ENCODE results near the gene TMEM181. TPM values are rescaled to one million over a fixed set of nuclear protein-coding genes. Genes with fewer than 3 reads are reported as not detected.
A peak's percentile ranks its signal among the peaks of the same experiment; 100 is the strongest.

TMEM181 gene
- total and polyA plus RNA-seq, 2 of the 13 experiments (the other 11 are each of a cell fraction or from before 2014, with no cell fraction given), result 59.1 to 108 TPM

DNA sequence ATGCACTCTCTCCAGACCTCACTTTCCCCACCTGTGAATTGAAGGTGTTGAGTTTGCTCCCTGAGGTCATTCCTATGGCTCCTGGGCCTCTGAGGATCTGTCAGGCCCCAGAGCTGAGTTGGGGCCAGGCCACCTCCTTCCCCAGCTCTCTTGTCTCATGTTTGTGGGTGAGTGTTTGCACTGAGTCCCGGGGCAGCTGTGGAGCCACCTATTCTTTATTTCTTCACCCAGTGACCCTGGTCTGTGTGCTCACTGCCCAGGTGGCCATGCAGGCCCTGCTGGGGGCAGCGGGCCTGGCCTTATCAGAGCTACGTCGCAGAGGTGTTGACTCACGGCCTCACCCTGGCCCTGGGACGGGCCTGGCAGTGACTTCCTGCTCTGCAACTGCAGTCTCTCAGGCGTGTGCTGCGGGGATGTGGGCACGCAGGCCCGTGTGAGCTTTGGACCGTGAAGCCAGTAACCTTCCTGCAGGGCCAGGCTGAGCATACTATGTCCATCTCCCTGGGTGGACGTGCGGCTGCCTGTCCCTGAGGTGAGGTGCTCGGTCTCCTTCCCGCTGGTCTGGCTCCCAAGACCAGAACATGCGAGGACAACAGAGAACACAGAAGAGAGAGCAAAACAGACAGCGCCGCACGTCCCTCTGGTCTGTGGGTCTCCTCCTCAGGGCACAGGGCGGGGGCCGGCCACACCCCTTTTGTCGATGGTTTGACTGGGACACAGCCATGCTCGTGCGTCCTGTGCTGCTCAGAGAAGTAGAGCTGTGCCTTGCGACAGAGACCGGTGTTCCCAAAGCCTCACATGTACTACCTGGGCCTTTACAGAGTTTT, 12.1 kb downstream of the TMEM181 start (continued):
- TF ChIP-seq, protein P1, sequence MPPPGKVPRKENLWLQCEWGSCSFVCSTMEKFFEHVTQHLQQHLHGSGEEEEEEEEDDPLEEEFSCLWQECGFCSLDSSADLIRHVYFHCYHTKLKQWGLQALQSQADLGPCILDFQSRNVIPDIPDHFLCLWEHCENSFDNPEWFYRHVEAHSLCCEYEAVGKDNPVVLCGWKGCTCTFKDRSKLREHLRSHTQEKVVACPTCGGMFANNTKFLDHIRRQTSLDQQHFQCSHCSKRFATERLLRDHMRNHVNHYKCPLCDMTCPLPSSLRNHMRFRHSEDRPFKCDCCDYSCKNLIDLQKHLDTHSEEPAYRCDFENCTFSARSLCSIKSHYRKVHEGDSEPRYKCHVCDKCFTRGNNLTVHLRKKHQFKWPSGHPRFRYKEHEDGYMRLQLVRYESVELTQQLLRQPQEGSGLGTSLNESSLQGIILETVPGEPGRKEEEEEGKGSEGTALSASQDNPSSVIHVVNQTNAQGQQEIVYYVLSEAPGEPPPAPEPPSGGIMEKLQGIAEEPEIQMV (CRISPR knock-in tag; IDR thresholded peaks at IDR 0.05; ENCODE audit: low read depth), result peak; percentile 98
- TF ChIP-seq, protein P2, sequence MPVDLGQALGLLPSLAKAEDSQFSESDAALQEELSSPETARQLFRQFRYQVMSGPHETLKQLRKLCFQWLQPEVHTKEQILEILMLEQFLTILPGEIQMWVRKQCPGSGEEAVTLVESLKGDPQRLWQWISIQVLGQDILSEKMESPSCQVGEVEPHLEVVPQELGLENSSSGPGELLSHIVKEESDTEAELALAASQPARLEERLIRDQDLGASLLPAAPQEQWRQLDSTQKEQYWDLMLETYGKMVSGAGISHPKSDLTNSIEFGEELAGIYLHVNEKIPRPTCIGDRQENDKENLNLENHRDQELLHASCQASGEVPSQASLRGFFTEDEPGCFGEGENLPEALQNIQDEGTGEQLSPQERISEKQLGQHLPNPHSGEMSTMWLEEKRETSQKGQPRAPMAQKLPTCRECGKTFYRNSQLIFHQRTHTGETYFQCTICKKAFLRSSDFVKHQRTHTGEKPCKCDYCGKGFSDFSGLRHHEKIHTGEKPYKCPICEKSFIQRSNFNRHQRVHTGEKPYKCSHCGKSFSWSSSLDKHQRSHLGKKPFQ (CRISPR knock-in tag; IDR thresholded peaks at IDR 0.05; ENCODE audit: insufficient replicate concordance), result peak; percentile 94
- TF ChIP-seq ZNF124 (CRISPR knock-in tag; IDR thresholded peaks at IDR 0.05) (peak; percentile 66; the same call in 1 of the 2 replicates), GFI1 (CRISPR knock-in tag; IDR thresholded peaks at IDR 0.05; ENCODE audit: borderline replicate concordance) (peak; percentile 94), SNRNP70 (IDR thresholded peaks at IDR 0.05; ENCODE audit: low read depth, low read length) (no peak), RFXAP (CRISPR knock-in tag; IDR thresholded peaks at IDR 0.05; ENCODE audit: borderline replicate concordance) (peak; percentile 94; the same call in 1 of the 2 replicates), AKAP8 (CRISPR knock-in tag; IDR thresholded peaks at IDR 0.05) (peak; percentile 96; the same call in 1 of the 2 replicates), KLF11 (CRISPR knock-in tag; IDR thresholded peaks at IDR 0.05) (peak; percentile 98), ZBTB34 (CRISPR knock-in tag; IDR thresholded peaks at IDR 0.05) (peak; percentile 90), PHF5A (CRISPR knock-in tag; IDR thresholded peaks at IDR 0.05; ENCODE audit: low read depth, unreplicated experiment) (peak; percentile 60), AHR (CRISPR knock-in tag; IDR thresholded peaks at IDR 0.05) (peak; percentile 98), HDAC6 (IDR thresholded peaks at IDR 0.05; ENCODE audit: low read depth, low read length) (no peak), ATRX (CRISPR knock-in tag; IDR thresholded peaks at IDR 0.05; ENCODE audit: borderline replicate concordance) (no peak), ZSCAN20 (CRISPR knock-in tag; IDR thresholded peaks at IDR 0.05; ENCODE audit: borderline replicate concordance) (peak; percentile 93)
- TF ChIP-seq, protein P3, sequence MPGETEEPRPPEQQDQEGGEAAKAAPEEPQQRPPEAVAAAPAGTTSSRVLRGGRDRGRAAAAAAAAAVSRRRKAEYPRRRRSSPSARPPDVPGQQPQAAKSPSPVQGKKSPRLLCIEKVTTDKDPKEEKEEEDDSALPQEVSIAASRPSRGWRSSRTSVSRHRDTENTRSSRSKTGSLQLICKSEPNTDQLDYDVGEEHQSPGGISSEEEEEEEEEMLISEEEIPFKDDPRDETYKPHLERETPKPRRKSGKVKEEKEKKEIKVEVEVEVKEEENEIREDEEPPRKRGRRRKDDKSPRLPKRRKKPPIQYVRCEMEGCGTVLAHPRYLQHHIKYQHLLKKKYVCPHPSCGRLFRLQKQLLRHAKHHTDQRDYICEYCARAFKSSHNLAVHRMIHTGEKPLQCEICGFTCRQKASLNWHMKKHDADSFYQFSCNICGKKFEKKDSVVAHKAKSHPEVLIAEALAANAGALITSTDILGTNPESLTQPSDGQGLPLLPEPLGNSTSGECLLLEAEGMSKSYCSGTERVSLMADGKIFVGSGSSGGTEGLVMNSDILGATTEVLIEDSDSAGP (CRISPR knock-in tag; IDR thresholded peaks at IDR 0.05; ENCODE audit: borderline replicate concordance), result peak; percentile 98
- TF ChIP-seq, protein P4, sequence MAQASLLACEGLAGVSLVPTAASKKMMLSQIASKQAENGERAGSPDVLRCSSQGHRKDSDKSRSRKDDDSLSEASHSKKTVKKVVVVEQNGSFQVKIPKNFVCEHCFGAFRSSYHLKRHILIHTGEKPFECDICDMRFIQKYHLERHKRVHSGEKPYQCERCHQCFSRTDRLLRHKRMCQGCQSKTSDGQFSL (CRISPR knock-in tag; IDR thresholded peaks at IDR 0.05), result peak; percentile 54; the same call in 1 of the 2 replicates
- TF ChIP-seq, protein P5, sequence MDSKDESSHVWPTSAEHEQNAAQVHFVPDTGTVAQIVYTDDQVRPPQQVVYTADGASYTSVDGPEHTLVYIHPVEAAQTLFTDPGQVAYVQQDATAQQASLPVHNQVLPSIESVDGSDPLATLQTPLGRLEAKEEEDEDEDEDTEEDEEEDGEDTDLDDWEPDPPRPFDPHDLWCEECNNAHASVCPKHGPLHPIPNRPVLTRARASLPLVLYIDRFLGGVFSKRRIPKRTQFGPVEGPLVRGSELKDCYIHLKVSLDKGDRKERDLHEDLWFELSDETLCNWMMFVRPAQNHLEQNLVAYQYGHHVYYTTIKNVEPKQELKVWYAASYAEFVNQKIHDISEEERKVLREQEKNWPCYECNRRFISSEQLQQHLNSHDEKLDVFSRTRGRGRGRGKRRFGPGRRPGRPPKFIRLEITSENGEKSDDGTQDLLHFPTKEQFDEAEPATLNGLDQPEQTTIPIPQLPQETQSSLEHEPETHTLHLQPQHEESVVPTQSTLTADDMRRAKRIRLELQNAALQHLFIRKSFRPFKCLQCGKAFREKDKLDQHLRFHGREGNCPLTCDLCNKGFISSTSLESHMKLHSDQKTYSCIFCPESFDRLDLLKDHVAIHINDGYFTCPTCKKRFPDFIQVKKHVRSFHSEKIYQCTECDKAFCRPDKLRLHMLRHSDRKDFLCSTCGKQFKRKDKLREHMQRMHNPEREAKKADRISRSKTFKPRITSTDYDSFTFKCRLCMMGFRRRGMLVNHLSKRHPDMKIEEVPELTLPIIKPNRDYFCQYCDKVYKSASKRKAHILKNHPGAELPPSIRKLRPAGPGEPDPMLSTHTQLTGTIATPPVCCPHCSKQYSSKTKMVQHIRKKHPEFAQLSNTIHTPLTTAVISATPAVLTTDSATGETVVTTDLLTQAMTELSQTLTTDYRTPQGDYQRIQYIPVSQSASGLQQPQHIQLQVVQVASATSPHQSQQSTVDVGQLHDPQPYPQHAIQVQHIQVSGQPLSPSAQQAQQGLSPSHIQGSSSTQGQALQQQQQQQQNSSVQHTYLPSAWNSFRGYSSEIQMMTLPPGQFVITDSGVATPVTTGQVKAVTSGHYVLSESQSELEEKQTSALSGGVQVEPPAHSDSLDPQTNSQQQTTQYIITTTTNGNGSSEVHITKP (CRISPR knock-in tag; IDR thresholded peaks at IDR 0.05; ENCODE audit: low read depth), result peak; percentile 87

Measured in HepG2 (cell line).